ENCODE results near the gene ANO6. TPM values are rescaled to one million over a fixed set of nuclear protein-coding genes. Genes with fewer than 3 reads are reported as not detected.
A peak's percentile ranks its signal among the peaks of the same experiment; 100 is the strongest.

ANO6 gene
- total RNA-seq, 2 donors from 2014 or later, result 24.4 to 28.0 TPM

GRCh38 chr12:45348986-45349385 lies 133.1 kb downstream of the ANO6 start:
- no peak for TF ChIP-seq CTCF (IDR thresholded peaks at IDR 0.05)
- no peak for TF ChIP-seq POLR2A (IDR thresholded peaks at IDR 0.05)
- intact Hi-C loops (cut with DNase I), result no loop called here
- H3K4me3 ChIP-seq, result no peak overlapping the region
- H3K9me3 ChIP-seq, result no peaks in the 10 kb centered on the region
- H3K27me3 ChIP-seq, result no peaks in the 10 kb centered on the region
- peaks cover 4% of the 10 kb centered on the region for H3K4me1 ChIP-seq
- ATAC-seq (no peak), DNase-seq (no peak)
- H3K36me3 ChIP-seq (replicated peaks in 1 of 2; ENCODE audit: insufficient read depth in 1 of 2, low read depth in 2 of 2), result no peaks in the 10 kb centered on the region
- WGBS, 2 donors, result 59 to 70% methylated on average over 1 of the region's 1 CpG
- H3K27ac ChIP-seq, result no peak overlapping the region

GRCh38 chr12:45349916-45350315 lies 134.0 kb downstream of the ANO6 start:
- 93 to 100% methylated on average over 1 of the region's 1 CpG for WGBS, 2 donors

GRCh38 chr12:45350861-45351260 lies 135.0 kb downstream of the ANO6 start:
- TF ChIP-seq POLR2A (IDR thresholded peaks at IDR 0.05) (no peak), CTCF (IDR thresholded peaks at IDR 0.05) (no peak)
- intact Hi-C loops (cut with DNase I), result no loop called here
- Histone ChIP-seq H3K4me1 (peaks cover 21% of the 10 kb centered on the region), H3K9me3 (no peaks in the 10 kb centered on the region), H3K27ac (no peak overlapping the region), H3K36me3 (replicated peaks in 1 of 2; ENCODE audit: insufficient read depth in 1 of 2, low read depth in 2 of 2) (no peaks in the 10 kb centered on the region), H3K4me3 (no peak overlapping the region), H3K27me3 (no peaks in the 10 kb centered on the region)
- ATAC-seq (no peak), DNase-seq (no peak)
- 92 to 94% methylated on average over 3 of the region's 3 CpGs for WGBS, 2 donors

More at GRCh38 chr12:45349916-45350315, 134.0 kb downstream of the ANO6 start:
- no peak for ATAC-seq
- Histone ChIP-seq H3K4me3 (no peak overlapping the region), H3K27me3 (no peaks in the 10 kb centered on the region), H3K36me3 (replicated peaks in 1 of 2; ENCODE audit: insufficient read depth in 1 of 2, low read depth in 2 of 2) (no peaks in the 10 kb centered on the region), H3K4me1 (peaks cover 12% of the 10 kb centered on the region), H3K27ac (peak overlapping the region in 1 of 4 donors; percentile 21), H3K9me3 (no peaks in the 10 kb centered on the region)
- intact Hi-C loops (cut with DNase I), result no loop called here
- TF ChIP-seq POLR2A (IDR thresholded peaks at IDR 0.05), result no peak
- TF ChIP-seq CTCF (IDR thresholded peaks at IDR 0.05), result no peak
- no peak for DNase-seq

- intact Hi-C loops (cut with DNase I), result no loop called here
- DNase-seq (no peak), ATAC-seq (no peak)
- H3K4me1 ChIP-seq, result peaks cover 22% of the 10 kb centered on the region
- no peaks in the 10 kb centered on the region for H3K9me3 ChIP-seq
- WGBS, 2 donors, result 83 to 88% methylated on average over 10 of the region's 10 CpGs
- H3K36me3 ChIP-seq (replicated peaks in 1 of 2; ENCODE audit: insufficient read depth in 1 of 2, low read depth in 2 of 2), result no peaks in the 10 kb centered on the region
- no peak for TF ChIP-seq CTCF (IDR thresholded peaks at IDR 0.05)
- no peak for TF ChIP-seq POLR2A (IDR thresholded peaks at IDR 0.05)
- no peak overlapping the region for H3K4me3 ChIP-seq
- no peak overlapping the region for H3K27ac ChIP-seq
- no peaks in the 10 kb centered on the region for H3K27me3 ChIP-seq
These were observed 136.2 kb downstream of the ANO6 start for GRCh38 chr12:45351921-45352670.

- no peaks in the 10 kb centered on the region for H3K9me3 ChIP-seq
- no peak overlapping the region for H3K4me3 ChIP-seq
- intact Hi-C loops (cut with DNase I), result no loop called here
- TF ChIP-seq CTCF (IDR thresholded peaks at IDR 0.05) (no peak), POLR2A (IDR thresholded peaks at IDR 0.05) (no peak)
- peaks cover 35% of the 10 kb centered on the region for H3K4me1 ChIP-seq
- no peak for ATAC-seq
- peak overlapping the region in 3 of 4 donors; percentile 37 to 68 (median 43) for H3K27ac ChIP-seq
- H3K36me3 ChIP-seq (replicated peaks in 1 of 2; ENCODE audit: insufficient read depth in 1 of 2, low read depth in 2 of 2), result no peaks in the 10 kb centered on the region
- 76 to 83% methylated on average over 2 of the region's 2 CpGs for WGBS, 2 donors
- no peaks in the 10 kb centered on the region for H3K27me3 ChIP-seq
- DNase-seq, result no peak
These were observed 138.0 kb downstream of the ANO6 start for GRCh38 chr12:45353944-45354343.
